ENCODE data around the gene NFKBIB. TPM values are rescaled to one million over a fixed set of nuclear protein-coding genes. Genes with fewer than 3 reads are reported as not detected.
A peak's percentile ranks its signal among the peaks of the same experiment; 100 is the strongest.

The NFKBIB gene
- polyA plus RNA-seq, 6 donors from 2014 or later = 6.9 to 16.9 (median 12.1) TPM

DNA sequence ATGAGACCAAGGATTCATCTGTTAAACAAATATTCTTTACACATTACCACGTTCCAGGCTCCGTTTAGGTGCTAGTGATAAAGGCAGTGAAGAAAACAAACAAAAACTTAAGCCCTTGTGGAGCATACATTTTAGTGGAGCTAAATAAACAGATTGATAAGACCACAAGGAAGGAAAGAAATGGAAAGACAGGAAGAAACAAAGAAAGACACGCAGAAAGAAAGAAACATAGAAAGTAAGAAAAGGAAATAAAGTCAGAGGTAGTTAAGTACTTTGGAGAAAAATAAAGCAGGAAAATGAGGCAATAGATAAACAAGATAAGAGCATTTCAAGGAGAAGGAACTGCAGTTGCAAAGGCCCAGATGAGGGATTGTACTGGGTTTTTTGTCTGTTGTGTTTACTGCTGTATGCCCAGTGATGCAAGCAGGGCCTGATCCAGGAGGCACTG is 998 bp downstream of the NFKBIB start:
- DNase-seq = no peak
- Mint-ChIP-seq H3K36me3 (peaks cover 8 to 17% of the 10 kb centered on the region in 2 donors), H3K4me1 (peaks cover 36 to 51% (median 49%) of the 10 kb centered on the region in 3 donors), H3K27ac (peak overlapping the region; percentile 46 to 100 (median 97)), H3K27me3 (no peaks in the 10 kb centered on the region), H3K4me3 (peak overlapping the region; percentile 65 to 100 (median 92)), H3K9me3 (no peaks in the 10 kb centered on the region)
- no peak for ATAC-seq (ENCODE audit: low read depth in 2 of 2)

DNA sequence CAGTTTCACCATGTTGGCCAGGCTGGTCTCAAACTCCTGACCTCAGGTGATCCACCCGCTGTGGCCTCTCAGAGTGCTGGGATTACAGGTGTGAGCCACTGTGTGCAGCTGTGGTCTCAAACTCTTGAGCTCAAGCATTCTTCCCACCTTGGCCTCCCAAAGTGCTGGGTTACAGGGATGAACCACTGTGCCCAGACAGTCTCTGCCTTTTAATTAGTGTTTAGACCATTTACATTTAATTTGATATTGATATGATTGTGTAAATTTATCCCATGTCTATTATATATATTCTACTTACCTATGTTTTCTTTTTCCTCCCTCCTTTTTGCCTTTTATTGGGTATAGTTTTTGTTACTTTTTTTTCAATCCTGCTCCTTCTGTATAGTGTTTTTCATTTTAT is 1.9 kb downstream of the NFKBIB start:
- Mint-ChIP-seq H3K27ac (peak overlapping the region in 4 of 6 donors; percentile 64 to 97 (median 76)), H3K27me3 (no peaks in the 10 kb centered on the region), H3K36me3 (peaks cover 8 to 17% of the 10 kb centered on the region in 2 donors), H3K4me3 (peak overlapping the region in 6 of 8 donors; percentile 26 to 90 (median 74)), H3K9me3 (no peaks in the 10 kb centered on the region), H3K4me1 (peaks cover 36 to 51% (median 47%) of the 10 kb centered on the region in 3 donors)
- ATAC-seq (ENCODE audit: low read depth in 2 of 2) (no peak), DNase-seq (no peak)

DNA sequence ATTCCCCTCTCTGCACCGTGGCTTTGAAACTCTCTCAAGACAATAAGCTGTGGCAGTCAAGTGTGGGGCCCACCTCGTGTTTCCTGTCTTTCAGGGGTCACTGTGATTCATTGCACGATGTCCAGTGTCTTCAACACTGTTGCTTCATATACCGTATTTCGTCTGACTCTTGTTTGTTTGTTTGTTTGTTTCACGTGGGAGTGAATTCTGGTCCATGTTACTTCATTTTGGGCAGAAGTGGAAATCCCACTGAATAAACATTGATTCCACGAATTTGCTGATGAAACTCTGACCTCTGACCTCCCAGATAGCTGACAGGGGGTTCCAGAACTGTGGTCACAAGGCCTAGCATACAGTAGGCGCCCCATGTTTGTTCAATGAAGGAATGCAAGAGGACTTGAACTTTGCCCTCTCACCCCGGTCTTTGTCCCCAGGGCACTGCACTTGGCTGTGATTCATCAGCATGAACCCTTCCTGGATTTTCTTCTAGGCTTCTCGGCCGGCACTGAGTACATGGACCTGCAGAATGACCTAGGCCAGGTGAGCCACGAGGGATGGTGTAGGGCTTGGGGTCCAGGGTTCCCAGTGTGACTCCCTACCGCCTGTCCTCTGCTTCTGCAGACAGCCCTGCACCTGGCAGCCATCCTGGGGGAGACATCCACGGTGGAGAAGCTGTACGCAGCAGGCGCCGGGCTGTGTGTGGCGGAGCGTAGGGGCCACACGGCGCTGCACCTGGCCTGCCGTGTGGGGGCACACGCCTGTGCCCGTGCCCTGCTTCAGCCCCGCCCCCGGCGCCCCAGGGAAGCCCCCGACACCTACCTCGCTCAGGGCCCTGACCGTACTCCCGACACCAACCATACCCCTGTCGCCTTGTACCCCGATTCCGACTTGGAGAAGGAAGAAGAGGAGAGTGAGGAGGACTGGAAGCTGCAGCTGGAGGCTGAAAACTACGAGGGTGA is 5.1 kb downstream of the NFKBIB start:
- H3K36me3 Mint-ChIP-seq = peaks cover 8 to 26% of the 10 kb centered on the region in 2 donors
- H3K27ac Mint-ChIP-seq = peak overlapping the region in 1 of 6 donors; percentile 22
- no peaks in the 10 kb centered on the region for H3K27me3 Mint-ChIP-seq
- peak overlapping the region in 1 of 8 donors; percentile 57 for H3K4me3 Mint-ChIP-seq
- peaks cover 24 to 27% (median 25%) of the 10 kb centered on the region in 3 donors for H3K4me1 Mint-ChIP-seq
- ATAC-seq (ENCODE audit: low read depth in 2 of 2) (no peak), DNase-seq (no peak)
- H3K9me3 Mint-ChIP-seq = no peaks in the 10 kb centered on the region

DNA sequence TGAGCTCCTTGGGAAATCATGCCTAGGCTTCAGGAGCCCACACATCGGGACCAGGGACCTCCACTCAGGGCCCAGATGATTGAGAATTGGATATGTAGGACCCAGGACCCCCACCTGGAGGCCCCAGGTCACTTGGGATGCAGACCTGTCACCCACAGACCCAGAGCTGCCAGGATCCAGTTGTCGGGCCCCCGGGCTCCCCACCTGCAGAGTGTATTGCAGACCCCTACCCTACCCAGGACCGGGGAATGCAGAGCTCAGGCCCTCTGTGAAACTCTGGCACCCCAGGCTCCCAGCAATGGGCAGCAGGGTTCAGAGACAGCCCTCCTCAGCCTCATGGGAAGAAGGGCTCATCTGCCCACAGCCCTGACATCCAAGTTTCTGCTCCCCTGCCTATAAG is 5.9 kb downstream of the NFKBIB start:
- Mint-ChIP-seq H3K4me3 (no peak overlapping the region), H3K9me3 (no peaks in the 10 kb centered on the region), H3K36me3 (peaks cover 8 to 29% of the 10 kb centered on the region in 2 donors), H3K27ac (peak overlapping the region in 2 of 6 donors; percentile 22 to 69), H3K4me1 (peaks cover 19 to 21% (median 19%) of the 10 kb centered on the region in 3 donors), H3K27me3 (no peaks in the 10 kb centered on the region)
- DNase-seq (no peak), ATAC-seq (ENCODE audit: low read depth in 2 of 2) (no peak)

DNA sequence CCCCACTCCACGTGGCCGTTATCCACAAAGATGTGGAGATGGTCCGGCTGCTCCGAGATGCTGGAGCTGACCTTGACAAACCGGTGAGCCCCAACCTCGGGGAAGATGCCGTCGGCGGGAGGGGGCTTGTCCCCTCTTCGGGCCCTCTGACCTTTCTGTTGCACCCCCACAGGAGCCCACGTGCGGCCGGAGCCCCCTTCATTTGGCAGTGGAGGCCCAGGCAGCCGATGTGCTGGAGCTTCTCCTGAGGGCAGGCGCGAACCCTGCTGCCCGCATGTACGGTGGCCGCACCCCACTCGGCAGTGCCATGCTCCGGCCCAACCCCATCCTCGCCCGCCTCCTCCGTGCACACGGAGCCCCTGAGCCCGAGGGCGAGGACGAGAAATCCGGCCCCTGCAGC is 7.5 kb downstream of the NFKBIB start:
- no peaks in the 10 kb centered on the region for H3K9me3 Mint-ChIP-seq
- peaks cover 6 to 14% (median 10%) of the 10 kb centered on the region in 3 donors for H3K4me1 Mint-ChIP-seq
- no peak overlapping the region for H3K4me3 Mint-ChIP-seq
- no peak for DNase-seq
- H3K27me3 Mint-ChIP-seq = no peaks in the 10 kb centered on the region
- ATAC-seq (ENCODE audit: low read depth in 2 of 2) = no peak
- peak overlapping the region in 1 of 6 donors; percentile 47 for H3K27ac Mint-ChIP-seq
- H3K36me3 Mint-ChIP-seq = peaks cover 8 to 34% of the 10 kb centered on the region in 2 donors

DNA sequence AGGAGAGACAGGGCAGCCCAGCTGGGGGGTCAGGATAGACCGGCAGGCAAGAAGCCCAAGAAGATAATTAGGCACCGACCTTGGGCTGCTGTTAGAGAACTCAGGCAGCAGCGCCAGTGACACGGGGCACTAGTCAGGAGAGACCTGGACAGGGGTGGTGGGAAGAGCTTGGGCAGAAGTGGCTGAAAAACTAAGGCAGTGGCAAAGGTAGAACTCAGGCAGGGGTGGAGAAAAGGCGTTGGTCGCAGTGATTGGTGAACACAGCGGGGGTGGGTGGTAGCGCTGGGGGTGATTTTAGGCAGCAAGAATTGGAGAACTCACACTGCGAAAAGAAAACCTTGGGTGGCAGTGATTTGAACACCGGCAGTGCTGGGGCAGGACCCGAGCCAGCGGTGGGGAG is 7.9 kb downstream of the NFKBIB start:
- Mint-ChIP-seq H3K4me1 (peaks cover 6 to 14% (median 10%) of the 10 kb centered on the region in 3 donors), H3K9me3 (no peaks in the 10 kb centered on the region), H3K36me3 (peaks cover 8 to 34% of the 10 kb centered on the region in 2 donors), H3K27ac (peak overlapping the region in 2 of 6 donors; percentile 3 to 62), H3K27me3 (no peaks in the 10 kb centered on the region), H3K4me3 (no peak overlapping the region)
- no peak for ATAC-seq (ENCODE audit: low read depth in 2 of 2)
- no peak for DNase-seq

DNA sequence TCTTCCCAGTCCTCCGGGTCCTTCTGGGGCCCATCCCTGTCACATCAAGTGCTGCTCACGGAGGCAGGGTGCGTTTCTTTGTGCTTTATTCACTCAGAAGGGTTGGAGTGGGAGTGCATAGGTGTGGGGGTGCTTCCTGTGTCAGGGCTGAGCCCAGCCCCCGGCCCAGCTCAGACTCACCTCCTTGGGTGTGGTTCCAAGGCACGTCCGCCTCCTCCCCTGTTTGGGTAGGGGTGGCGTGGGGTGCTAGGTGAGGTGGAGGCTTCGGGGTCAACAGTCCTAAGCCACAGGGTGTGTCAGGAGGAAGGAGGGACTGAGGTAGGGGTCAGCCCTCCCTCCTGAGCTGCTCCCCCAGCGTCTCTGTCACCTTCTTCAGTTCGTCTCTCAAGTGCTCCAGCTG is 9.1 kb downstream of the NFKBIB start:
- H3K9me3 Mint-ChIP-seq = no peaks in the 10 kb centered on the region
- H3K27ac Mint-ChIP-seq = peak overlapping the region in 2 of 6 donors; percentile 20 to 39
- peaks cover 8 to 34% of the 10 kb centered on the region in 2 donors for H3K36me3 Mint-ChIP-seq
- peaks cover 4 to 14% (median 6%) of the 10 kb centered on the region in 3 donors for H3K4me1 Mint-ChIP-seq
- no peak for DNase-seq
- no peak overlapping the region for H3K4me3 Mint-ChIP-seq
- H3K27me3 Mint-ChIP-seq = no peaks in the 10 kb centered on the region
- ATAC-seq (ENCODE audit: low read depth in 2 of 2) = peak; percentile 14 to 27

DNA sequence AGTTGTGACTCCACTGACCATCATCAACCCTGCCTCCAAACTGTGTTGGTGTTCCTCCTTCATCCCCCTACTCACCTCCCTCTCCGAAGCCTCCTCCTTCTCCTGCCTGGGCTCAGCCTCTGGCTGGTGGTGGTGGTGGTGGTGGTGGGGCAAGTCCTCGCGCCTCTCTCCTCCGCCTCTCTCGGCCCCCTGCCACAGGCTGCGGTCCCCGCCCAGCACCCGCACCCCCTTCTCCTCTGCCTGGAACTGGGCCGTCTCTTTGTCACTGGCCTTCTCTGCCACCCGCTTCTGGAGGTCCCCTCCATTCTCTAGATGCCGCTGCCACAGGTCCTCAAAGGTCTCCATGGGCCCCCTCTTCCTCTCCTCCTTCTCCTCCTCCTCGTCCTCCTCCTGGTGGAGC is 10.7 kb downstream of the NFKBIB start:
- peak overlapping the region in 2 of 6 donors; percentile 57 to 78 for H3K27ac Mint-ChIP-seq
- H3K27me3 Mint-ChIP-seq = no peaks in the 10 kb centered on the region
- H3K4me3 Mint-ChIP-seq = no peak overlapping the region
- peaks cover 0 to 19% of the 10 kb centered on the region in 2 donors for H3K36me3 Mint-ChIP-seq
- peaks cover 0 to 9% (median 0%) of the 10 kb centered on the region in 3 donors for H3K4me1 Mint-ChIP-seq
- no peaks in the 10 kb centered on the region for H3K9me3 Mint-ChIP-seq
- no peak for ATAC-seq (ENCODE audit: low read depth in 2 of 2)
- no peak for DNase-seq

DNA sequence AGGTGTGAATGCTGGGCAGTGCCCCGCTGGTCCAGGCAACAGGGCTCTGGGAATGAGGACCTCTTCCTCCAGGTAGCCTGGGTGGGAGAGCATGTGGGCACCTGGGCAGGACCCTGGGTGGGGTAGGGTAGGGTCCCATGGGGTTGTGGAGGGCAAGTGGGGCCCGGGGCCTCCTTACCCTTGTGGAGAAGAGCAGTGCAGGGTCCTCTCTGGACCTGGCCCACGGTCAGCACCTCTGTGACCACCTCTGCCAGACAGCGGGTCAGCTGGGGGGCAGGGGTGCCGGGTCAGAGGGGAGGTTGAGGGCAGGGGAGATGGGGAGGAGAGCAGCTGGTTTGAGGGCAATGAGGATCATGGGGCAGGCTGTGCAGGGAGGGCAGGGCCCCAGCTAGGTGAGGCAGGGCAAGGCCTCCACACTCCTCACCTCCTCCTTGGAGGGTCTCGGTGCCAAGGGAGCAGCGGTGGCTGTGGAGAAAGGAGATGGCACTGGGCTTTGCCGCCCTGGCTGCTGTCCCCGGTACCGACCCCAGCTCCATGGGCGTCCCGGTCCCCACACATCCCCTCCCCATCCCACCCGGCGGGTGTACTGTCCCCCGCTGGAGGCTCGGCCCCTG is 11.7 kb downstream of the NFKBIB start:
- no peak for ATAC-seq (ENCODE audit: low read depth in 2 of 2)
- no peaks in the 10 kb centered on the region for H3K9me3 Mint-ChIP-seq
- no peaks in the 10 kb centered on the region for H3K27me3 Mint-ChIP-seq
- H3K4me1 Mint-ChIP-seq = peaks cover 0 to 9% (median 0%) of the 10 kb centered on the region in 3 donors
- DNase-seq = no peak
- no peak overlapping the region for H3K4me3 Mint-ChIP-seq
- H3K27ac Mint-ChIP-seq = no peak overlapping the region
- peaks cover 0 to 17% of the 10 kb centered on the region in 2 donors for H3K36me3 Mint-ChIP-seq

DNA sequence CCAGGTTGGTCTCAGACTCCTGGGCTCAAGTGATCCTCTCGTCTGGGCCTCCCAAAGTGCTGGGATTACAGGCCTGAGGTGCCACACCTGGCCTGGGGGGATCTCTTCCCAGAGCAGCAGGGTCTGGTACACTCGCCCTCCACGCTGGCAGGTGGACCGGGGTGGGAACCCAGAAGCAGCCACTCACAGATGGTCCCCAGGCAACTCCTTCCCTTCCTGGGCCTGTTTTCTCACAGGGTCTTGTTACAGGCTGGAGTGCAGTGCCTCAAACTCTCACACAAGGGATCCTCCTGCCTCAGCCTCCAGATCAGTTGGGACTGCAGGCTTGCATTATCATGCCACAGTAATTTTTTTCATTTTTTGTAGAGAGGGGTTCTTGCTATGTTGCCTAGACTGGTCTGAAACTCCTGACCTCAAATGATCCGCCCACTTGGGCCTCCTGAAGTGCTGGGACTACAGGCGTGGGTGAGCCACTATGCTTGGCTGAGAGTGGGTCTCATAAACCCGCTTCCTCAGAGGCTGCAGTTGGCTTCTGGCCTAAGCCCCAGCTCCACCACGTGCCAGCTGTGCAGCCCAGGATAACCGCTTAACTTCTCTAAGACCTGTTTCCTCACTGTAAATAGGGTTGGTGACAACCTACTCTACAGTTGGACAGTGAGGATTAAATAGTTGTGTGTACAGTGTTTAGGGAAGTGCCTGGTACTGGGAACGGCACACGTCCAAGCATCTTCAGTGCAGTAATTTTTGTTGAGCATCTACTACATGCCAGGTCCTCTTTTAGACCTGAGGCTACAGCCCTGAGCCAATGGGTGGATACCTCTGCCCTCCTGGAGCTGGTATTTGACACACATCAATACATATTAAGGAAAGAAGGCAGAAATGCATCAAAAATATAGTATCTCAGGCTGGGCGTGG is 13.1 kb downstream of the NFKBIB start:
- no peak for ATAC-seq (ENCODE audit: low read depth in 2 of 2)

DNA sequence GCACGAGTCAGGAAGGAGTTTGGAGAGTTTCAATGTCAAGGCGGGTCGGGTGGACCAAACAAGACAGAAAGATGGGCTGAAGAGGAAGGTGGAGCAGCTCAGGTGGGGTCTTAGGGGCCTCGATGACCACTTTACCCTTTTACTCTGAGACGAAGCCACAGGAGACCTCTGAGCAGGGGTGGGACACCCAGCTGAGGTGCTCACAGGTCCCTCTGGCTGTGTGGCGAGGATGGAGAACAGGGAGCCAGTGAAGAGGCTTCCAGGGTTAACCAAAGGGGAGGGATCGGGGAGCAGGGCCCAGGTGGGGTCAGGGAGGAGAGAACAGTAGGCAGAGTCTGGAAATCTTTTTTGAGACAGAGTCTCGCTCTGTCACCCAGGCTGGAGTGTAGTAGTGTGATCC is 14.2 kb downstream of the NFKBIB start:
- ATAC-seq (ENCODE audit: low read depth in 2 of 2) (no peak), DNase-seq (no peak)
- Mint-ChIP-seq H3K9me3 (no peaks in the 10 kb centered on the region), H3K4me3 (peak overlapping the region in 1 of 8 donors; percentile 41), H3K27me3 (no peaks in the 10 kb centered on the region), H3K4me1 (peaks cover 0 to 4% (median 0%) of the 10 kb centered on the region in 3 donors), H3K27ac (no peak overlapping the region), H3K36me3 (peaks cover 0 to 8% of the 10 kb centered on the region in 2 donors)

More for the DNA sequence above, 13.1 kb downstream of the NFKBIB start:
- peak overlapping the region in 2 of 6 donors; percentile 51 to 76 for H3K27ac Mint-ChIP-seq
- no peak overlapping the region for H3K4me3 Mint-ChIP-seq
- H3K36me3 Mint-ChIP-seq = peaks cover 0 to 10% of the 10 kb centered on the region in 2 donors
- H3K27me3 Mint-ChIP-seq = no peaks in the 10 kb centered on the region
- DNase-seq = no peak
- H3K9me3 Mint-ChIP-seq = no peaks in the 10 kb centered on the region
- H3K4me1 Mint-ChIP-seq = peaks cover 0 to 4% (median 0%) of the 10 kb centered on the region in 3 donors

DNA sequence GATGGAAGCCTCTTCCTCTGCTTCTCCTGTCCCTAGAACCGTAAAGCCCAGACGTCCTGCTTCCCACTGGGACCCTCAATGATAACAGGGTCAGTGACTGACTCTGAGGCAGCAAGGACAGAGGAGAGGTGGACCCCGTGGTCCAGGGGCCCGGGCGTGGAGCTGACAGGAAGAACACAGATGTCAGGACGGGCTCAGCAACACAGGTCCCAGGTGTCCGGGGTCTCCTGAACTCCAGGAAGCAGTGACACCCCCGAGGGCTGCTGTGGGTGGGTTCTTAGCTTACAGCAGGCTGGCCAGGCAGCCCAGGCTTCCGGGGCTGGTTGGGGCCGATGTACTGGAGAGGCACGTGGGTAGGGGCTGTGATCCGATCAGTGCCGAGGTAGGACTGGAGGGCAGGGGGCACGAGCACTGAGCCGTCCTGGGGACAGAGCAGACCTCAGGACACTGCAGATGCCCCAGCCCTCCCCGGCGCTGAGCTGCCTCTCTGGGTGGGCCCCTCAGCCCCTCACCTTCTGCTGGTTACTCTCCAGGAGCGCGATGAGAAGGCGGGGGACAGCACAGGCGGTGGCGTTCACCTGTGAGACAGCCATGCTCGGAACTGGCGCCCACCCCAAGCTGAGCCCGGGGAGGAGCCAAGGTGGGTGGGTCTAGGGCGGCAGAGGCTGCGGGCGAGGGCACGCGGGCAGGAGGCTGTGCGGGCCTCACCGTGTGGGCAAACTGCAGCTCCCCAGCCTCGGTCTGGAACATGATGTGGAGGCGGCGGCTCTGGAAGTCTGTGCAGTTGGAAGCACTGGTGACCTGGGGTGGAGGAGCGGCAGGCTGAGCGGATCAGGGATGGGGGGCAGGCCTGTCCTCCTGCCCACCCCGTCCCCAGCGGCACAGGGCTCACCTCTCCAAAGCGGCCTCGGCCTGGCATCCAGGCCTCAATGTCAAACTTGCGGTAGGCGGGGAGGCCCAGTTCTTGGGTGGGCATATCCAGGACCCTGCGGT is 15.9 kb downstream of the NFKBIB start:
- Mint-ChIP-seq H3K9me3 (no peaks in the 10 kb centered on the region), H3K4me1 (peaks cover 0 to 3% (median 0%) of the 10 kb centered on the region in 3 donors)

More for the DNA sequence above, 15.9 kb downstream of the NFKBIB start:
- Mint-ChIP-seq H3K4me3 (no peak overlapping the region), H3K27ac (no peak overlapping the region), H3K27me3 (no peaks in the 10 kb centered on the region), H3K36me3 (peaks cover 0 to 5% of the 10 kb centered on the region in 2 donors)
- no peak for ATAC-seq (ENCODE audit: low read depth in 2 of 2)
- DNase-seq = no peak

Data from naive B cell (primary cell).